HepG2 (cell line): Measurements from ENCODE around the gene TK2. TPM values are rescaled to one million over a fixed set of nuclear protein-coding genes. Genes with fewer than 3 reads are reported as not detected.

Experiments
- ARID4A ChIP-seq: sonication (generic); formaldehyde crosslinking; IDR thresholded peaks from 2 replicates; pipeline ENCODE4 v1.5.0; 2020; ENCODE audit warnings: mild to moderate bottlenecking, missing genetic modification reagents, borderline replicate concordance
- BCL6 ChIP-seq: IDR thresholded peaks from 2 replicates; pipeline ENCODE4 v1.6.1; 2016; ENCODE audit warnings: missing genetic modification reagents, missing compliant biosample characterization
- FOXO4 ChIP-seq: sonication (generic); formaldehyde crosslinking; conservative IDR thresholded peaks from 2 replicates; pipeline ENCODE4 v1.8.1; 2023; ENCODE audit warnings: missing genetic modification reagents
- GRHL1 ChIP-seq: sonication (generic); formaldehyde crosslinking; conservative IDR thresholded peaks from 2 replicates; pipeline ENCODE4 v1.8.0; 2022; ENCODE audit warnings: missing genetic modification reagents
- HNF1B ChIP-seq: sonication (generic); formaldehyde crosslinking; IDR thresholded peaks from 2 replicates; pipeline ENCODE4 v1.5.1; 2020; ENCODE audit warnings: mild to moderate bottlenecking, moderate library complexity, missing genetic modification reagents
- POLR2AphosphoS5 ChIP-seq: IDR thresholded peaks from 2 replicates; pipeline ENCODE4 v1.6.1; 2012; ENCODE audit warnings: low read depth, low read length
- PRMT3 ChIP-seq: sonication (generic); formaldehyde crosslinking; IDR thresholded peaks from 2 replicates; pipeline ENCODE4 v1.8.1; 2022; ENCODE audit warnings: low read depth, mild to moderate bottlenecking, moderate library complexity, missing genetic modification reagents, borderline replicate concordance
- RBAK ChIP-seq: sonication (generic); formaldehyde crosslinking; IDR thresholded peaks from 2 replicates; pipeline ENCODE4 v1.5.1; 2020; ENCODE audit warnings: mild to moderate bottlenecking, missing genetic modification reagents
- SUZ12 ChIP-seq: fragments of 150-350 bp; IDR thresholded peaks from 2 replicates; pipeline ENCODE4 v1.6.1; 2014; ENCODE audit warnings: low read depth, low read length
- U2AF1 ChIP-seq: fragments of 200-400 bp; formaldehyde crosslinking; optimal IDR thresholded peaks from 2 replicates; pipeline ENCODE3; 2017; ENCODE audit warnings: mild to moderate bottlenecking, low read depth, low read length
- ZBTB34 ChIP-seq: sonication (generic); formaldehyde crosslinking; IDR thresholded peaks from 2 replicates; pipeline ENCODE4 v1.8.0; 2022; ENCODE audit warnings: mild to moderate bottlenecking, missing genetic modification reagents
- ZNF382 ChIP-seq: sonication (generic); formaldehyde crosslinking; IDR thresholded peaks from 2 replicates; pipeline ENCODE4 v1.5.0; 2020; ENCODE audit warnings: missing genetic modification reagents, mild to moderate bottlenecking, borderline replicate concordance
- ZNF510 ChIP-seq: sonication (generic); formaldehyde crosslinking; IDR thresholded peaks from 2 replicates; pipeline ENCODE4 v1.4.0; 2020; ENCODE audit warnings: low read depth, mild to moderate bottlenecking, missing genetic modification reagents
- polyA plus RNA-seq, 8 experiments: library from polyadenylated mRNA; depleted of rRNA in 3 of 8; stranded (reverse) in 7 of 8; unstranded in 1 of 8; fragments of >200 nt; fragmentation: Illumina TruSeq in 4 of 8; extraction: Trizol in 4 of 8; gene quantifications; 2 replicates each; pipeline versions ENCODE4 v1.2.1 to v1.2.3, GENCODE V29; 2011 to 2016; ENCODE audit warnings: low read depth in 4 of 8, missing spikeins in 1 of 8, mixed read lengths in 1 of 8; ENCODE audit not compliant: insufficient read depth in 1 of 8
- total RNA-seq, 5 experiments: library from RNA; depleted of rRNA; stranded (reverse); fragments of >200 nt; fragmentation: Illumina TruSeq; extraction: Trizol; gene quantifications; 2 replicates each; pipeline ENCODE4 v1.2.3, GENCODE V29; 2016; ENCODE audit warnings: low read depth in 1 of 5

The TK2 gene
- total and polyA plus RNA-seq, 2 of the 13 experiments (the other 11 are each of a cell fraction or from before 2014, with no cell fraction given) = 18.7 to 21.0 TPM

GRCh38 chr16:66516808-66517585 lies 32.9 kb downstream of the TK2 start (continued):
- TF ChIP-seq U2AF1 (peak; percentile 62), ZNF510 (no peak), GRHL1 (CRISPR knock-in tag) (no peak), RBAK (CRISPR knock-in tag) (no peak), ZBTB34 (peak; percentile 96), POLR2AphosphoS5 (peak; percentile 97), BCL6 (CRISPR knock-in tag) (peak; percentile 60; the same call in 1 of the 2 replicates), FOXO4 (no peak), ZNF382 (no peak), PRMT3 (CRISPR knock-in tag) (no peak), ARID4A (CRISPR knock-in tag) (peak; percentile 95; the same call in 1 of the 2 replicates), SUZ12 (no peak), HNF1B (CRISPR knock-in tag) (peak; percentile 97)
